ACC112 (cell line): ENCODE results near the gene SPATA7.

Experiments used
- H2AFZ ChIP-seq: fragments of 200-600 bp; sonication (generic); one replicate; pipeline ENCODE4 v1.6.0; 2017; ENCODE audit warnings: antibody characterized with exemption, low read length; ENCODE audit not compliant: unreplicated experiment
- H3K27ac ChIP-seq: fragments of 200-600 bp; sonication (generic); 2 replicates; pipeline ENCODE4 v1.5.1; 2014; ENCODE audit warnings: low read depth, mild to moderate bottlenecking, antibody characterized with exemption, low read length, moderate library complexity
- H3K27me3 ChIP-seq: fragments of 200-600 bp; sonication (generic); 2 replicates; pipeline ENCODE4 v1.6.1; 2014; ENCODE audit warnings: mild to moderate bottlenecking, antibody characterized with exemption, low read length, moderate library complexity, mixed read lengths; ENCODE audit not compliant: insufficient read depth
- H3K36me3 ChIP-seq: fragments of 200-600 bp; sonication (generic); 2 replicates; pipeline ENCODE4 v1.6.1; 2016; ENCODE audit warnings: mild to moderate bottlenecking, antibody characterized with exemption, low read length, moderate library complexity, mixed read lengths; ENCODE audit not compliant: insufficient read depth
- H3K4me1 ChIP-seq: fragments of 200-600 bp; sonication (generic); one replicate; pipeline ENCODE4 v1.6.1; 2016; ENCODE audit warnings: low read length, mixed read lengths; ENCODE audit not compliant: insufficient read depth, unreplicated experiment, control insufficient read depth
- H3K4me3 ChIP-seq: fragments of 200-600 bp; sonication (generic); 2 replicates; pipeline ENCODE4 v1.5.1; 2014; ENCODE audit warnings: mild to moderate bottlenecking, low read depth, low read length
- H3K79me2 ChIP-seq: fragments of 200-600 bp; sonication (generic); one replicate; pipeline ENCODE4 v1.6.0; 2016; ENCODE audit warnings: low read length; ENCODE audit not compliant: control insufficient read depth, unreplicated experiment, insufficient read depth

The SPATA7 gene

GRCh38 chr14:88385212-88386101 lies at the start of gene SPATA7:
Gene SPATA7, plus strand, starts transcription at chr14:88385657. Its CDS starts 162 bp downstream, at chr14:88385819.
- H3K27me3 ChIP-seq: no peaks in the 10 kb centered on the region
- peak within 1 kb of the TSS; percentile 98 for H2AFZ ChIP-seq
- H3K79me2 ChIP-seq: peaks cover 10% of the 10 kb centered on the region
- no peaks in the 10 kb centered on the region for H3K36me3 ChIP-seq
- peaks cover 14% of the 10 kb centered on the region for H3K4me1 ChIP-seq
- peak within 1 kb of the TSS; percentile 27; the same call in 1 of the 2 replicates for H3K27ac ChIP-seq
- H3K4me3 ChIP-seq: peak within 1 kb of the TSS; percentile 98

GRCh38 chr14:88340357-88340756 lies 45.1 kb upstream of the SPATA7 start:
- Histone ChIP-seq H3K36me3 (no peaks in the 10 kb centered on the region), H3K27me3 (peaks cover 18% of the 10 kb centered on the region; the same call in 1 of the 2 replicates), H3K4me1 (no peaks in the 10 kb centered on the region), H2AFZ (no peak overlapping the region), H3K79me2 (no peaks in the 10 kb centered on the region), H3K4me3 (no peak overlapping the region), H3K27ac (no peak overlapping the region)

- Histone ChIP-seq H2AFZ (no peak overlapping the region), H3K27me3 (peaks cover 21% of the 10 kb centered on the region; the same call in 1 of the 2 replicates), H3K27ac (no peak overlapping the region), H3K4me1 (no peaks in the 10 kb centered on the region), H3K4me3 (no peak overlapping the region), H3K36me3 (no peaks in the 10 kb centered on the region), H3K79me2 (no peaks in the 10 kb centered on the region)
These were observed 42.5 kb upstream of the SPATA7 start for GRCh38 chr14:88342980-88343379.

GRCh38 chr14:88346048-88346639 lies 39.3 kb upstream of the SPATA7 start:
- H3K4me3 ChIP-seq: no peak overlapping the region
- no peaks in the 10 kb centered on the region for H3K36me3 ChIP-seq
- no peaks in the 10 kb centered on the region for H3K4me1 ChIP-seq
- H3K79me2 ChIP-seq: no peaks in the 10 kb centered on the region
- H2AFZ ChIP-seq: no peak overlapping the region
- peaks cover 16% of the 10 kb centered on the region; the same call in 1 of the 2 replicates for H3K27me3 ChIP-seq
- no peak overlapping the region for H3K27ac ChIP-seq

GRCh38 chr14:88348546-88348945 lies 36.9 kb upstream of the SPATA7 start:
- Histone ChIP-seq H3K4me1 (no peaks in the 10 kb centered on the region), H3K4me3 (no peak overlapping the region), H3K27me3 (0 out of 2 replicates have a peak, but pooled peaks cover 9% of the 10 kb centered on the region), H3K36me3 (no peaks in the 10 kb centered on the region), H2AFZ (no peak overlapping the region), H3K79me2 (no peaks in the 10 kb centered on the region), H3K27ac (no peak overlapping the region)

GRCh38 chr14:88351966-88352691 lies 33.3 kb upstream of the SPATA7 start:
- no peaks in the 10 kb centered on the region for H3K36me3 ChIP-seq
- H3K79me2 ChIP-seq: no peaks in the 10 kb centered on the region
- no peak overlapping the region for H2AFZ ChIP-seq
- no peaks in the 10 kb centered on the region for H3K27me3 ChIP-seq
- H3K4me1 ChIP-seq: no peaks in the 10 kb centered on the region
- H3K27ac ChIP-seq: no peak overlapping the region
- no peak overlapping the region for H3K4me3 ChIP-seq

- H3K36me3 ChIP-seq: no peaks in the 10 kb centered on the region
- no peak overlapping the region for H3K4me3 ChIP-seq
- H3K79me2 ChIP-seq: no peaks in the 10 kb centered on the region
- no peak overlapping the region for H2AFZ ChIP-seq
- H3K27ac ChIP-seq: no peak overlapping the region
- H3K4me1 ChIP-seq: no peaks in the 10 kb centered on the region
- no peaks in the 10 kb centered on the region for H3K27me3 ChIP-seq
These were observed 32.8 kb upstream of the SPATA7 start for GRCh38 chr14:88352698-88353097.

GRCh38 chr14:88354358-88354757 lies 31.1 kb upstream of the SPATA7 start:
- no peaks in the 10 kb centered on the region for H3K79me2 ChIP-seq
- no peaks in the 10 kb centered on the region for H3K4me1 ChIP-seq
- 0 out of 2 replicates have a peak, but pooled peaks cover under 1% of the 10 kb centered on the region for H3K27me3 ChIP-seq
- H3K36me3 ChIP-seq: no peaks in the 10 kb centered on the region
- no peak overlapping the region for H2AFZ ChIP-seq
- H3K4me3 ChIP-seq: no peak overlapping the region
- H3K27ac ChIP-seq: no peak overlapping the region

GRCh38 chr14:88359500-88359899 lies 26.0 kb upstream of the SPATA7 start:
- Histone ChIP-seq H3K4me1 (no peaks in the 10 kb centered on the region), H3K27me3 (peaks cover 38% of the 10 kb centered on the region), H3K79me2 (no peaks in the 10 kb centered on the region), H3K27ac (no peak overlapping the region), H3K36me3 (no peaks in the 10 kb centered on the region), H3K4me3 (no peak overlapping the region), H2AFZ (no peak overlapping the region)

- Histone ChIP-seq H3K27me3 (peaks cover 43% of the 10 kb centered on the region), H3K27ac (no peak overlapping the region), H3K36me3 (no peaks in the 10 kb centered on the region), H2AFZ (no peak overlapping the region), H3K4me3 (no peak overlapping the region), H3K79me2 (no peaks in the 10 kb centered on the region), H3K4me1 (no peaks in the 10 kb centered on the region)
These were observed 21.8 kb upstream of the SPATA7 start for GRCh38 chr14:88363644-88364043.
